ENCODE measurements around the gene RFC2.
"Not testable (repeated sequence)": the region's sequence is repeated elsewhere in the genome, so short reads cannot be mapped to it uniquely, and the experiment has no call there.

- not testable (repeated sequence) for TF ChIP-seq CTCF, POLR2AphosphoS5, POLR2A (IDR thresholded peaks at IDR 0.05)
Measured at GRCh38 chr7:74195139-74195860, 58.9 kb downstream of the RFC2 start.

All from upper lobe of left lung (tissue), 4 donors.